Neural cell (in vitro differentiated cells): ENCODE data around the gene OR6C65. TPM values are rescaled to one million over a fixed set of nuclear protein-coding genes. Genes with fewer than 3 reads are reported as not detected.
"Not testable (repeated sequence)": the region's sequence is repeated elsewhere in the genome, so short reads cannot be mapped to it uniquely, and the experiment has no call there.

Experiments
- H2AFZ ChIP-seq: fragments of 200-600, 300-800 bp; sonication (generic), shearing (Covaris generic); 2 replicates; pipeline ENCODE4 v1.6.0; 2014; ENCODE audit warnings: low read depth, mild to moderate bottlenecking, antibody characterized with exemption, low read length, moderate library complexity
- H3F3A ChIP-seq: fragments of 200-600 bp; shearing (Covaris generic); 2 replicates; pipeline ENCODE4 v1.6.1; 2016; ENCODE audit warnings: mild to moderate bottlenecking, moderate library complexity, mixed read lengths, antibody characterized with exemption, low read length; ENCODE audit not compliant: insufficient read depth, poor library complexity, severe bottlenecking
- H3K27ac ChIP-seq: fragments of 200-600, 300-800 bp; sonication (generic), shearing (Covaris generic); 2 replicates; pipeline ENCODE4 v1.5.1; 2014; ENCODE audit warnings: mild to moderate bottlenecking, low read length, moderate library complexity
- H3K27me3 ChIP-seq: fragments of 300-800, 200-600 bp; sonication (generic), shearing (Covaris generic); 2 replicates; pipeline ENCODE4 v1.6.0; 2014; ENCODE audit warnings: mild to moderate bottlenecking, low read depth, low read length, moderate library complexity; ENCODE audit not compliant: insufficient read depth
- H3K36me3 ChIP-seq: fragments of 300-800, 200-600 bp; sonication (generic), shearing (Covaris generic); 2 replicates; pipeline ENCODE4 v1.5.1; 2014; ENCODE audit warnings: mild to moderate bottlenecking, antibody characterized with exemption, low read length, moderate library complexity; ENCODE audit not compliant: insufficient read depth
- H3K4me2 ChIP-seq: fragments of 300-800, 200-600 bp; sonication (generic), shearing (Covaris generic); 2 replicates; pipeline ENCODE4 v1.6.0; 2014; ENCODE audit warnings: mild to moderate bottlenecking, low read length
- H3K4me3 ChIP-seq: fragments of 300-800, 200-600 bp; sonication (generic), shearing (Covaris generic); 2 replicates; pipeline ENCODE4 v1.5.1; 2014; ENCODE audit warnings: mild to moderate bottlenecking, low read length, moderate library complexity
- H3K79me2 ChIP-seq: fragments of 200-600 bp; shearing (Covaris generic); replicated peaks from 2 replicates; pipeline ENCODE4 v1.6.0; 2014; ENCODE audit warnings: mild to moderate bottlenecking, low read length, moderate library complexity; ENCODE audit not compliant: insufficient read depth
- H3K9ac ChIP-seq: fragments of 300-800, 200-600 bp; sonication (generic), shearing (Covaris generic); 2 replicates; pipeline ENCODE4 v1.6.1; 2016; ENCODE audit warnings: mild to moderate bottlenecking, low read length, mixed read lengths
- H3K9me2 ChIP-seq: fragments of 200-600 bp; shearing (Covaris generic); 2 replicates; pipeline ENCODE4 v1.6.1; 2016; ENCODE audit warnings: mild to moderate bottlenecking, low read length, mixed read lengths; ENCODE audit not compliant: insufficient read depth
- H3K9me3 ChIP-seq: fragments of 200-600, 300-800 bp; sonication (generic), shearing (Covaris generic); 2 replicates; pipeline ENCODE4 v1.6.1; 2016; ENCODE audit warnings: mild to moderate bottlenecking, mixed run types, low read length, moderate library complexity, mixed read lengths
- H4K20me1 ChIP-seq: fragments of 200-600 bp; shearing (Covaris generic); 2 replicates; pipeline ENCODE4 v1.6.1; 2016; ENCODE audit warnings: mild to moderate bottlenecking, mixed run types; ENCODE audit not compliant: insufficient read depth
- CTCF ChIP-seq: fragments of 450-650 bp; IDR thresholded peaks from 2 replicates; pipeline ENCODE4 v1.5.1; 2014; ENCODE audit warnings: antibody characterized with exemption, mild to moderate bottlenecking, moderate library complexity; ENCODE audit not compliant: poor library complexity, severe bottlenecking
- EP300 ChIP-seq: fragments of 450-650 bp; conservative IDR thresholded peaks from 2 replicates; pipeline ENCODE4 v1.6.1; 2014; ENCODE audit warnings: antibody characterized with exemption, mild to moderate bottlenecking, moderate library complexity; ENCODE audit not compliant: poor library complexity, severe bottlenecking
- EZH2 ChIP-seq: fragments of 200-600, 300-800 bp; shearing (Covaris generic), sonication (generic); IDR thresholded peaks from 2 replicates; pipeline ENCODE4 v1.6.1; 2014; ENCODE audit warnings: antibody characterized with exemption, low read length, borderline replicate concordance, mild to moderate bottlenecking; ENCODE audit not compliant: insufficient read depth, poor library complexity, severe bottlenecking
- MXI1 ChIP-seq: fragments of 450-650 bp; conservative IDR thresholded peaks from 2 replicates; pipeline ENCODE4 v1.6.1; 2014; ENCODE audit warnings: antibody characterized with exemption, mild to moderate bottlenecking; ENCODE audit not compliant: poor library complexity, severe bottlenecking
- POLR2AphosphoS5 ChIP-seq: IDR thresholded peaks from 2 replicates; pipeline ENCODE4 v1.6.1; 2012
- RAD21 ChIP-seq: fragments of 450-650 bp; conservative IDR thresholded peaks from 2 replicates; pipeline ENCODE4 v1.6.1; 2014; ENCODE audit warnings: antibody characterized with exemption, mild to moderate bottlenecking, moderate library complexity
- REST ChIP-seq: IDR thresholded peaks from 2 replicates; pipeline ENCODE4 v1.6.1; 2012; ENCODE audit warnings: borderline replicate concordance
- SMC3 ChIP-seq: fragments of 450-650 bp; conservative IDR thresholded peaks from 2 replicates; pipeline ENCODE4 v1.6.1; 2014; ENCODE audit warnings: antibody characterized with exemption, mild to moderate bottlenecking, moderate library complexity; ENCODE audit not compliant: poor library complexity
- TAF1 ChIP-seq: IDR thresholded peaks from 2 replicates; pipeline ENCODE4 v1.6.1; 2012; ENCODE audit warnings: low read depth
- polyA plus RNA-seq: library from polyadenylated mRNA; depleted of rRNA; stranded (reverse); fragments of >200 nt; gene quantifications from 2 replicates; pipeline ENCODE4 v1.2.3, GENCODE V29; 2014

OR6C65 gene
- polyA plus RNA-seq, 1 donor from 2014 or later = not detected

- Histone ChIP-seq H3K9ac (no peak overlapping the region), H3K79me2 (no peaks in the 10 kb centered on the region), H3K9me3 (no peaks in the 10 kb centered on the region), H4K20me1 (no peaks in the 10 kb centered on the region), H3K27me3 (no peaks in the 10 kb centered on the region), H3F3A (no peaks in the 10 kb centered on the region), H3K27ac (no peak overlapping the region), H2AFZ (no peak overlapping the region), H3K4me3 (no peak overlapping the region), H3K4me2 (no peak overlapping the region), H3K9me2 (no peaks in the 10 kb centered on the region), H3K36me3 (no peaks in the 10 kb centered on the region)
- TF ChIP-seq EZH2 = no peak
- TF ChIP-seq RAD21 = no peak
- TF ChIP-seq CTCF = no peak
- no peak for TF ChIP-seq MXI1
- no peak for TF ChIP-seq REST
- TF ChIP-seq POLR2AphosphoS5 = no peak
- TF ChIP-seq SMC3 = no peak
- TF ChIP-seq EP300 = no peak
- TF ChIP-seq TAF1 = no peak
Measured at GRCh38 chr12:55396326-55396725, 4.0 kb upstream of the OR6C65 start.

GRCh38 chr12:55407866-55408265 is 7.5 kb downstream of the OR6C65 start:
- Histone ChIP-seq H3K9ac (no peak overlapping the region), H3K79me2 (no peaks in the 10 kb centered on the region), H3K9me3 (peaks cover 4% of the 10 kb centered on the region), H3K9me2 (no peaks in the 10 kb centered on the region), H2AFZ (no peak overlapping the region), H3K27ac (no peak overlapping the region), H3K36me3 (no peaks in the 10 kb centered on the region), H4K20me1 (no peaks in the 10 kb centered on the region), H3K27me3 (no peaks in the 10 kb centered on the region), H3K4me2 (no peak overlapping the region), H3K4me3 (no peak overlapping the region), H3F3A (no peaks in the 10 kb centered on the region)
- no peak for TF ChIP-seq EP300

- not testable (repeated sequence) for H2AFZ ChIP-seq, H3K36me3 ChIP-seq, H3K27me3 ChIP-seq
Measured at GRCh38 chr12:55409133-55409532, 8.8 kb downstream of the OR6C65 start.

GRCh38 chr12:55412138-55412537 is 11.8 kb downstream of the OR6C65 start:
- not testable (repeated sequence) for H3K79me2 ChIP-seq, H3F3A ChIP-seq, H3K27me3 ChIP-seq, H3K4me2 ChIP-seq, H3K27ac ChIP-seq, H2AFZ ChIP-seq, H3K9me3 ChIP-seq, H4K20me1 ChIP-seq, H3K9ac ChIP-seq, H3K36me3 ChIP-seq, H3K4me3 ChIP-seq, H3K9me2 ChIP-seq

More at GRCh38 chr12:55409133-55409532, 8.8 kb downstream of the OR6C65 start:
- not testable (repeated sequence) for H3K9me2 ChIP-seq, H3K27ac ChIP-seq, H3F3A ChIP-seq, H4K20me1 ChIP-seq, H3K9ac ChIP-seq, H3K9me3 ChIP-seq, H3K4me3 ChIP-seq, H3K4me2 ChIP-seq, H3K79me2 ChIP-seq

- not testable (repeated sequence) for H3K79me2 ChIP-seq, H3K27ac ChIP-seq, H3K27me3 ChIP-seq, H3F3A ChIP-seq, H3K9me3 ChIP-seq, H4K20me1 ChIP-seq, H3K9me2 ChIP-seq, H3K4me2 ChIP-seq, H2AFZ ChIP-seq, H3K36me3 ChIP-seq, H3K9ac ChIP-seq, H3K4me3 ChIP-seq
Measured at GRCh38 chr12:55413498-55414388, 13.4 kb downstream of the OR6C65 start.
